Stimulated activated CD4-positive, alpha-beta T cell treated with anti-CD3 and anti-CD28 coated beads, TNF-alpha, amount 100 ng/mL, for 4 hours (primary cell): ENCODE measurements around the gene RNU6-1.

Experiments used
- DNase-seq, 3 experiments: peaks; one replicate each; pipeline ENCODE4 v3.0.0-alpha.2; 2020; ENCODE audit warnings: low read depth in 3 of 3

RNU6-1 gene

DNA sequence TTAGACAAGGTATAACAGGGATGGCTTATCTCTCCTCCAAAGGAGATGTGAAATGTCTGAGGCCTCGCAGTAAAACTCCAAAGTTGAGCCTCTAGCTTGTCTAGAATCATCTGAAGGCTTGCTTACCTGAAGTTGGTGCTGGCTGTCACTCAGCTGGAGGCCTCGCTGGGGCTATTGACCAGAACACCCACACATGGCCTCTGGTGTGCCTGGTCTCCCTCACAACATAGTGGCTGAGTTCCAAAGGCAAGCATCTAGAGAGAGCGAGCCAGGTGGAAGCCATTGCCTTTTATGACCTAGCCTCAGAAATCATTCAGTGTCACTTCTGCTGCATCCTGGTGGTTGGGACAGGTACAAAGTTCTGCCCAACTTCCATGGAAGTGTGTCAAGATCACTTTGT lies 17.4 kb upstream of the RNU6-1 start:
- no peak for DNase-seq

DNA sequence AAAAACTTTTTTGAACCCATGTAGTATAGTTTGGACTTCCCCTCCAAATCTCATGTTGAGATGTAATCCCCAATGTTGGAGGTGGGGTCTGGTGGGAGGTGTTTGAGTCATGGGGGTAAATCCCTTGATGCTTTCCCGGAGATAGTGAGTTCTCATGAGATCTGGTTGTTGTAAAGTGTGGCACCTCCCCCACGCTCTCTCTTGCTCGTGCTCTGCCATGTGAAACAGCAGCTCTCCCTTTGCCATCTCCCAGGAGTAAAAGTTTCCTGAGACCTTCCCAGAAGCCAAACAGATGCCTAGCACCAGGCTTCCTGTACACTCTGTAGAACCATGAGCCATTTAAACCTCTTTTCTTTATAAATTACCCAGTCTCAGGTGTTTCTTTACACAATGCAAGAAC lies 16.0 kb upstream of the RNU6-1 start:
- DNase-seq, result no peak

DNA sequence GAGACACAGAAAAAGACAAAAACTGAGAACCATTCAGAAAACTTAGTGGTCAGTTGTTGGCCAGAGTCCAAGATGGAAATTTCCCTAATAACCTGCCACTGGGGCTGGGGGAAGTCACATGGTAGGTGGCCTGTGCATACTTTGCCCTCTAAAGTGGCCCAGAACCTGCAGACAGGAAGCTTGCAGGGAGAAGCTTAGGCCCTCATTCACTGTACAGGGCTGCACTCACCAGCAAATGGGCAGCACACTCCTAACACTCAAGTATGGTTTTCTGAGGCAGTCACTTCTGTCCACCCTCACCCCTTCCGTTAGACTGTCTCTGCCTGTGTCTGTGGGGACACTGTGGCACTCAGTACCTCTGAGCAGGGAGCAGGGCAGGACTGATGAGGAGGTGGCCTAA lies 14.5 kb upstream of the RNU6-1 start:
- no peak for DNase-seq

DNA sequence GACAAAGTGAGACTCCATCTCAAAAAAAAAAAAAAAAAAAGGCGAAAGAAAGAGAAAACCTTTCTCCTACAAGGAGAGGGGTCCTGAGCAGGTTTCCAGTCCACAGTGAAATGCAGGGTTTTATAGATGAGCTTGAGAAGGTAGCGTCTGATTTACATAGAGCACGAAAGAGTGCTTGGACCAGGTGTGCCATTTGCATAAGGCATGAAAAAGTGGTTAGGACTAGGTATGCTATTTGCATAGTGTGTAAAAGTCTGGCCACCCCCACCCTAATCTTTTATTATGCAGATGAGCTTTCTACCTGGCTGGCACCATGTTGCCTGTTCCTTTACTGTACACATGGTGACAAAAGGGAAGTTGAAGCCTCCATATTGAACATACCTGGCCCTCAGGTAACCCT lies 13.6 kb upstream of the RNU6-1 start:
- no peak for DNase-seq

DNA sequence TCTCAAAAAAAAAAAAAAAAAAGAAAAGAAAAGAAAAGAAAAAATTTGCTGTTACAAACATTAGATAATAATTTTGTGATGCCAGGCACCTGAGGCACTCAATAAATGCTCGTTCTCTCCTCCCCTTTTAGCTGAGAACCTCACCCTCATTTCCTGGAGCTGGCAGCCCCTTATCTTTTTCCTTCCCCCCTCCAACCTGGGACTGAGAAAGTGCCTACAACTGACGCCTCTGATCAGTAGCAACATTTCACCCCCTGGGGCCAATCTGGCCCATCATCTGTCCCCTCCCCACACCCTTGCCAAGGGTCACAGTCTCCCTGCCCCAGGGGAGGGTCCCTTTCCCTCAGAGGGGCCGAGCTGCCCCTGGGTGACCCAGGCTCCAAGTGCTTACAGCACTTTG lies 12.6 kb upstream of the RNU6-1 start:
- DNase-seq, result no peak

DNA sequence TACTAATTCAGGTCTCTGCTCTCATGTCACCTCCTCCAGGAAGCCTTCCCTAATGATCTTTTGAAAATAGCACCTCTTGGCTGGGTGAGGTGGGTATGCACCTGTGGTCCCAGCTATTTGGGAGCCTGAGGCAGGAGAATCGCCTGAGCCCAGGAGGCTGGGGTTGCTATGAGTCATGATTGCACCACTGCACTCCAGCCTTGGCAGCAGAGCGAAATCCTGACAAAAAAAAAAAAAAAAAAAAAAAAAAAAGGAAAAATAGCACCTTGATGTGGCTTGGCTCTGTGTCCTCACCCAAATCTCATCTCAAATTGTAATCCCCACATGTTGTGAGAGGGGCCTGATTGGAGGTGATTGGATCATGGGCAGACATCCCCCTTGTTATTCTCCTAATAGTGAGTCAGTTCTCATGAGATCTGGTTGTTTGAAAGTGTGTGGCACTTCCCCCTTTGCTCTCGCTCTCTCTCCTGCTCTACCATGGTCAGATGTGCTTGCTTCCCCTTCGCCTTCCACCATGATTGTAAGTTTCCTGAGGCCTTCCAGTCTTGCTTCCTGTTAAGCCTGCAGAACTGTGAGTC lies 11.2 kb upstream of the RNU6-1 start:
- no peak for DNase-seq

DNA sequence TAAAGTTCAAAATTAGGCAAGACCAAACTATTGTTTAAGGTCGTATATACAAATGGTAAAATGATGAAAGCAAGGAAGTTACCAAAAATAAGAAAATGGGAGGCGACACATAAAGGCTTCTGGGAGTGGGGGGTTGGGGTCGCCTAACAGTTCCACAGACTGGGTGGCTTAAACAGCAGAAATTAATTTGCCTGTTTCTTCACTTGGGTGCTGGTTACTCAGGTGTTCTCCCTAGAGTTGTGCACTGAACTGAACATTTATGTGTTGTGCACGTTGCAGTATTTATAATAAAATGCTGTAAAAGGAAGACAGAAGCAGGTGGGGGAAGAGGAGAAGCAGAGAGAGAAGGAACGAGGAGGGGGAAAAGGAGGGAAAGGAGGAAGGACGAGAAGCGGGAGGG lies 10.5 kb upstream of the RNU6-1 start:
- no peak for DNase-seq

DNA sequence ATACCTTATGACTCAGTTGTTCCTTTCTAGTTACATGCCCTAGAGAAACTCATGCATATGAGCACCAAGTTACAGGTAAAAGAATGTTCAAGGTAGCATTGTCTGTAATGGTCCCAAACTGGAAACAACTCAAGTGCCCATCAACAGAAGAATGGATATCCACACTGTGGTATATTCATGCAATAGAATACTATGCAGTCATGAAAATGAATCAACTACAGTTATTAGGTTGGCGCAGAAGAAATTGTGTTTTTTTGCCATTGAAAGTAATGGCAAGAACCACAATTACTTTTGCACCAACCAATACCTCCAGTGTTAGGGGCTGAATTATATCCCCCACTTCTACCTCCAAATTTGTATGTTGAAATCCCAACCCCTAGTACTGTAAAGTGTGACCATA lies 9.7 kb upstream of the RNU6-1 start:
- DNase-seq, result no peak

DNA sequence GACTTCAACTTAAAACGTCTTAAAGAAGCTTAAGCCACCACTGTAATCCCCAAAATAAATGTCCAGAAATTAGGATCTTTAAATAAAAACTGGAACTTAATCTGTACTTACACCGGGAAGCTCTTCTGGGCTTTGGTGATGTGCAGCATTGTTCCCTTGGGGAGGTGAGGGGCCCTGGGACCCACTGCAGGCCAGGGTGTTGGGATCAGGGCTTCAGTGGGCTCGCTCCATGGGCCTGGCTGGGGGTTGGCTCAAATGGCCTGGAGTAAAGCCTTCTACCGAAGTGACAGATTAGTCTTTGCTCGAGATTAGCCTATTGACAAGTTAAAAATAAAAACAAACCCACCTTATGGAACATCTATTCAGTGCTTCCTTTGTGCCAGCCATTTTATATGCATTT lies 6.1 kb upstream of the RNU6-1 start:
- DNase-seq, result no peak

DNA sequence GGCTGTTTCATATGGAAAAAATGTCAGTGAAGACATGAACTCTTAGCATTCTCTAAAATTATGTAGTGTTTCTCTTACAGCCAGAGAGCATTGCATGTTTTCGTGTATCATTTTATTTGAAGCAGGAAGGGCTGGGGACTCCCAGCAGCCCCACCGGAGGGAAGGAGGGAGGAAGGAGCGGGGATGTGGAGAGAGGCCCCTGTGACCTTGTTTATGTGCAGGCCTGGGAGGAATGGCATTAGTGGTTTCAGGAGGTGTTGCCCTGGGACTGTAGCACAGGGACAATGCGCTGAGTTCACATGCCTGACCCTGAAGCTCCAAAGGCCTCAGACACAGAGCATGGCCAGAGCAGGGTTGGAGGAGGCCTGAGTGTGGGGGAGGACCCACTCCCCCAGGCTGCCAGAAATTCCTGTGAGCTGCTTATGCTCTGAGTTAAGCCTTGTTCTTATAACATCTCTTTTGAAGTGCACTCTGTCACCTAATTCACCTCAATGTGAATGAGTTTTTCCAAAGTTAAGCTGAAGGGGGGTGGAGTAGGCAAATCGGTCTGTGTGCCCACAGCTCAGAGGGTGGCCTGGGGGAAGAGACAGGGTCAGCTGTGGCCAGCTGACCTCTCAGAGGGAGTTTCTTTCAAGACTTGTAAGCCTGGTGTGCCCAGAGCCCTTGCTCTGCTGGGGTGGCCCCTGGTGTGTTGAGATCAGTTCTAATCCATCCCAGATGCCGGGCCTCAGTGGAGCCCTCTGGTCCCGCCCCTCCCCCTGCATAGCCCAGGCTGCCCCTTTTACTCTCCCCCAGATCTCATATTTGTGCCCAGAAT lies 3.9 kb upstream of the RNU6-1 start:
- no peak for DNase-seq

DNA sequence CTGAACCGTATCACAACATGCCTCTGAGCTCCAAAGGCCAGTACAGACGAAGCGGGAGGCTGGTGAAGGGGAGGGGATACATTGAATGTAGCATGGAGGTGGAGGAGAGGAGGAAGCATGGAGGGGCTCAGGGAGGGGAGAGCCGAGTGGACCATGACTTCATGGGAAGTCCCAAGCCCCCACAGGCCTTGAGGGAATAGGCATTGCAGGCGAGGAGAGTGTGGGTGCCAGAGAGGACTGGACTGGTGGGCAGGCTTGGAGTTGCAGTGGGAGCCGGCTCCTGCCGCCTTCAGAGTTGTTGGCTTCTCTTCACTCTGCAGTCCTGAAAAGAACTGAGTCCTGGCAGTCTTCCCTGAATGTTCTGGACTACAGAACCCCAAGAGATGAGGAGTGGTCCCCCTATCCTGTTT lies 3.3 kb upstream of the RNU6-1 start:
- DNase-seq, result no peak

DNA sequence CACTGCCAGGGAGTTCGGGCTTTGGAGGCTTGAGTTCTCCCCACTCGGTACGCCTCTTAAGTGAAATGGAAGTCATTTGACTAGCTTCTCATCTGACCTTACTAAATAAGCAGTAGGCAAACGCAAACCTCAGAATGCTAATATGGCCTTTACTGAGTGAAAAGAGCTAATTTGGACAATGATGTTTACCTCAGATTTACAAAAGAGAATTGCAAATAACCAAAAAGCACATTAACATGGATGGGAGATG lies 1.6 kb upstream of the RNU6-1 start:
- DNase-seq, result no peak

DNA sequence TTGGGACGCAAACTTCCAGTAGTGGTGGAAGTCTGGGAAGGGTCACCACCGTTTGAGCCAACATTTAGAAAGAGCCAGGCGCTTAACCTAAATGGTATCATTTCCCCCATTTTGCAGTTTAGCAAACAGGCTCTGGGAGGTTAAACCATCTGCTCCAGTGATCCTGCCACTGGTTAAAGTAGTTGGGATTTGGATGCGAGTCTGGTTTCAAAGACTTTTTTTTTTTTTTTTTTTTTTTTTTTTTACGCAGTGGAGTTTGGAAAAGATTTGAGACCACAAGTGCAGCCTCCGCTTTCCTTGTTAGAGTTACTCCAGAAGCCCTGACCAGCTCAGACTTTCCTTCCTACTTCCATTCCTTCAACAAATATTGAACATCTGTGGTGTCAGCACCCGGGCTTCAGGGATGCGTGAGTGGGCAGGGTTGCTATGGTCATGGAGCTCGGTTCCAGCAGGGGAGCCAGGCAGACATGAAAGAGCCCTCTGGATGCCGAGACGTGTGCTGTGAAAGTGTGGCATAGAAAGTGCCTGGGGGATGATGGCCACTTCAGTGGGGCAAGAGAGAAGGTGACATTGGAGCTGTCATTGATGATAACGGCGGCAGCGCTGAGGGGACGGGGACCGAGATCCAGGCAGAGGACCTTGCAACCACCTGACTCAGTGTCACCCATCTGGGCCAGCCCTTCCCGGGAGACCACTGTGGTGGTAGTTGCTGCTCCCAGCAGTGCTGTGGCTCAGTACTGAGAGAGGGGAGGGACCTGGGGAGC lies 1.1 kb upstream of the RNU6-1 start:
- no peak for DNase-seq

DNA sequence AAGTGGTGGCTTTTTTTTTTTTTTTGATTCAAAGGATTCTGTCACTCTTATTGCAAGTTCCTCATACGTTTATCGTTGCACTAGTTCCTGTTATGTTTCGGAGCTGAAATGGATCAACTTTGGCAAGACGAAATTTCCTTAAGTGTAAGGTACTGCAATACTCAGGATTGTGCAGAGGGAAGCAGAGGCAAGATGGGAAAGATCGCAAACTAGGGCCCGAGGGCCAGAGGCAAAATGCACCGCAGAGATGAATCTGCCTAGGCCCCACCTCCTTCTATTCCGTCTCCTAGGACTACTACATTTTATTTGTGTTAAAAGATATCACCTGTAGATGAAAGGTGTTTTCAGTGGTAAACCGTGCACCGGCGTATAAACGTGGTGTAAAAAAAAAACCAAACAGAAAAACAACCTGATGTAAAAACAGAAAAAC lies 331 bp downstream of the RNU6-1 start:
- no peak for DNase-seq

DNA sequence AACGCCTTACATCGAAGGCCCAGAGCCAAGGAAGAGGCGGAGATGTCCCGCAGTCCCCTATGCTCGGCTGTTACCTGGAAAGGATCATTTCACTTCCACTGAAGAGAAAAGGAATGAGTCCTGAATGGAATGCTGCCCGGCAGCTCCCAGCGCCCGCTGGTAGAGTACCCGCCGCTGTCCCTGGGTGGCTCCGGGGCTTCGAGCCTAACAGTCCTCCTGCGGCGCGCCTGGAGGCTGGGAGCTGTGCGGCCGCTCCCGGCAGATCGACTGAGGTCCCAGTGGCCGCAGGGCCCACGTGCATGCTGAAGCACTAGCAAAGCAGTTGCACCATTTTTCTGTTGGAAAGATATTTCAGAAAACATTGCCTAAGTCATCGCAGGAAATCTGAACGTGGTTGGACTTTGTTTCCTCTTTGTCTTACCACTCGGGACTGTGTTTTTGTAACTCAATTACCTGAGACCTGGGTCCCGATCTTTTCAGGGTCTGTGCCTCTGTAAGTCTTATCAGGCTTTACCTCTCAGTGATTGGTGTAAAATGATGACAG lies 984 bp downstream of the RNU6-1 start:
- no peak for DNase-seq

DNA sequence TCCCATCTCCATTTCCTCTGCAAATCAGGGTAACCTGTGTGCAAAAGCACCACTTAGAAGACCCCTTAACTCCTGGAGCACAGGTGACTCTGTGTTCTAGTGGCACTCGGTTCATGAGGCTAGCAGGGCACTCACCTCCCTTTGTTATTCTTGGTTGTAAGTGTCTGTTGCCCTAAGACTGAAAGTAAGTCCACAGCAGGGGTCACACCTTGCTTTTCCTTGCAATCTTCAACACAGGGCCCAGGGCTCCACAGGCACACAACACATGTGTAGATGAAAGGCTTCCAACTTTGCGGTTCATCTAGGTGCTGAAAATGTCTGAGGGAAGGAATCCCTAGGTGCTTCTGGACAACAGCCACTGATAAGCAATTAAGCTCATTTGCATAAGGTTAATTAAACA lies 2.9 kb downstream of the RNU6-1 start:
- DNase-seq, result no peak

DNA sequence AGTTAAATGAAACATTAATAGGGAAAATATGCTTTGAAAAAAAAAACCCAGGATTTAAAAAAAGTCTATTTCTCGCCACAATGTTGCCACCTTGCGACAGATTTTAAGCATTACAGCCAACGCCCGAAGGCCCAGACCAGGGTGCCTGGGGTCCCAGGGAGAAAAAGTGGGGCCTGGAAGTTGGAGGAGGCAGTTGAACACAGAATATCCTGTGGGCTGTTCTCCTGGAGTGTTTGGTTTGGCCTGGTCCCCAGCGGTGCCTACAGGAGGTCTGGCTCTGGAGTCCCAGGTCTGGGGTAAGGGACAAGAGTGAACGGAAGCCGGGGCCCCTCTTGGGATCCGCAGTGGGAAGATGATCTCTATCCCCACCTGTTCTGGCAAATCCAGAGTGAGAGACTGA lies 3.4 kb downstream of the RNU6-1 start:
- no peak for DNase-seq

DNA sequence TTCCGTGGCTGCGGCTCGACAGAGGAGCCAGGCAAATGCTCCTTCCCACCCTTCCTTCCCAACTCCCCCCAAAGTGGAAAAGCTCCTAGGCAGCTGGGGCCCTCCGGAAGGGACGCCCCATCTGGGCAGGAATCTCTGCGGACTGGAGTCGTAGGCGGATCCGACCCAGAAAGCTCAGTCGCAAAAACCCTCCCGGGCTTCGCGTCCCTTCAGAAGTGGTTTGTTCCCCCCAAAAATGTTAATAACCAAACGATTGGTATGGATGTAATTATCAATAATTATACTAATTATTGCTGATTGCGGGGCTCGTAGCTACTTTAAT lies 3.8 kb downstream of the RNU6-1 start:
- DNase-seq, result no peak

DNA sequence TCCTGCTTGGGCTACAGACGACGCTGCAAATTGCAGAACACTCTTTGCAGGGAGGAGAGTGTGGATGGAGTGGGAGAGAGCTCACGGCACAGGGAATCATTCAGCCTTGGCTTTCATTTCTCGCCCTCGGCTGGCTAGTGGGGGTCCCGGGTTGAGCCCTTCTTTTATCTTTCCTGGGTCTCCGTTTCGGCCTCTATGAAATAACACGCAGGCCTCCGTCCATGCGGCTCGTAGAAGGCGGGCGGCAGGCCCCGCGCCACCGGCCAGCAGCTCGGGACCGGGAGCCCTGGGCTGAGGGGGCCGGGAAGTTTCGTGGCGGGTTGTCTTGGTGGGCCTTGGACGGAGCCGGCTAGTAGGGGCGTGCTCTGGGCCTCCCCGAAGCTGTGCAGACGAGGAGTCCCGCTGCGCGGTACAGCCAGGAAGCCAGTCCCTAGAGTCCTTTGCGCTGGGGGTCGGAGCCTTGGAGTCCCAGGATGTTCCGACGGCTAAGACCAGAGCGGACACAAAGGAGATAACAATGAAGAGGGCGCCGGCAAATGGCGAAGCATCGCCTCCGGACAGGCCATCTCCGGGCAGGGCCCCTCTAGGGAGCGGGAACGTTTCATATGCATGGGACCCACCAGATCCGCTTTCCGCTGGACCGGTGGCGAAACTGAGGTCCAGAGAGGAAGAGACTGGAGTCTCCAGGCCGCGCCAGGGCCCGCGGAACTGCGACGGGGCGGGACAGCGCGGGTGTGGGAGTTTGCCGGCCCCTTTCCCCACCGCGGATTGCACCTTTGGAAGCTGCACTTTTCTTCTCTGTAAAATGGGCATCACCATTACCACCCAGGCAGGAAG lies 4.3 kb downstream of the RNU6-1 start:
- DNase-seq, result no peak

DNA sequence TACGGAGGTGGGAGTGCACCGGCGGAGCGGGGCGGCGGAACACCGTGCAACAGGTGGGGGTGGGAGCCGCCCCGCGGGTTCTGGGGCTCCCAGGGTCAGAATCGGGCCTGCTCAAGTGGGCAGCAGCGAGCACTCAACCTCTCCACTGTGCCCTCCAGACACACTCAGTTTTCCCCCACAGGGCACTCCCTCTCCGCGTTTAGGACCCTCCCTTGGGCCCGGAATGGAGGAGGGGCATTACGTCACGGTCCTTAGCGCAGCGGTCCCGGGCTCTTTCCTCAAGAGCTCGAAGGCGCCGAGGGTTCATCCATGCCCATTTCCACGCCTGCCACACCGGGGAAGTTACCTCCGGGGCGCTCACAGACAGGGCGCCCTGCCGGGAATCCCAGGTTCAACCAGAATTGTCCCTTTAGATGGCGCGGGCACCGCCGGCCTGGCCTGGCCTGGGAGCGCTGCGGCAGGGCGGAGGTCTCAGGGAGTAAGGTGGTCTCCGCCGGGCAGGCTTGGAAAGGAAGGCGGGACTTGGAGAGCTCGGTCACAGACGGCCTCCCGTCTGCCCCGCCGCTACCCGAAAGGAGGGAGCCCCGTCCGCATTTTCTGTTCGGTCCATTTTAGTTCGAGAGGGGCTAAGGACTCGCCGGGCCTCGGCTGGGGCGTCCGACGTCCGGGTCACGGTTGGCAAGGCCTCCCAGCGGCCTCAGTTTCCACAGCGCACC lies 5.1 kb downstream of the RNU6-1 start:
- DNase-seq, result no peak

DNA sequence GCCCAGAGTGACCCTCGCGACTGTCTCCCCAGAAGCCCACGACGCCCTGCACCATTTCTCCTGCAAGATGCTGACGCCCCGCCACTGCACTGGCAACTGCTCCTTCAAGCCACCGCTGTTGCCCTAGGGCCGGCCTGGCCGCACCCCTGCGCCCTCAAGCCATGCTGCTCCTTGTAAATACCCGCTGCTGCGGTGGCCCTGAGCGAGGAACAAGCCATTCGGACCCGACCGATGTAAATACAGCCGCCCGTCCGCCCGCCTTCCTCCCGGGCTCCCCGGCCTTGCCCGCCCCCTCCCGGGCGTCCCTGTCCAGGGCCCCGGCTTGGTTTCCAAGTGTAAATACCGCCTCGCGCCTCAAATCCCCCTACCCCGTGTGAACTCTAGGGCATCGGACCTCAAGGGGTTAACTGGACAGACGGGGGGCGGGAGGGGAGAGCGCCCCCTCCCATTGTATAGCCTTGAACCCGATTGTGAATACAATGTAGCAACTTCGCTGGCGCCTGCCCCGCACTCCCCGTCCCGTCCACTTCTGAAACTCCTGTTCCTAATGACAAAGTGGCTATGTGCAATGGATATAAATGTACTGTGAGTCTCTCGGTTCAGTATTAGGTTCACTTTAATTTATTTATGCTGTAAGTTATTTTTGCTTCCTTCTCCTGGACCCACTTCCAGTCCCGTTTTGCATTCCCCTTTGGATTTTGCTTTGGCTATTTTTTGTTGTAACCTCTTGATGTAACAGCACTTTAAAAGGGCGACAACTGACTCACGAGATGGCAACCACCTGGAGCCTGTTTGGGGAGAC lies 5.9 kb downstream of the RNU6-1 start:
- DNase-seq, result no peak
